ENCODE measurements around the gene SPANXB1. TPM values are rescaled to one million over a fixed set of nuclear protein-coding genes. Genes with fewer than 3 reads are reported as not detected.
"Not testable (repeated sequence)": the region's sequence is repeated elsewhere in the genome, so short reads cannot be mapped to it uniquely, and the experiment has no call there.

Gene SPANXB1
- not detected for polyA plus RNA-seq (ENCODE audit: insufficient read length in 3 of 3)
- long read RNA-seq, donor 1, result 0 reads
- long read RNA-seq, donor 2, result 0 reads
- long read RNA-seq, donor 3, result 0 reads
- long read RNA-seq, donor 4, result 0 reads
- long read RNA-seq, donor 5, result 0 reads
- long read RNA-seq, donor 6, result 0 reads
- long read RNA-seq, donor 7, result 0 reads
- long read RNA-seq, donor 8, result 0 reads
- long read RNA-seq, donor 9, result 0 reads
- long read RNA-seq, donor 10, result 0 reads
- long read RNA-seq, donor 11, result 0 reads
- long read RNA-seq, donor 12, result 0 reads
- long read RNA-seq, donor 13, result 0 reads
- long read RNA-seq, donor 14, result 0 reads
- long read RNA-seq, donor 15, result 0 reads
- long read RNA-seq, donor 16, result 0 reads

- DNase-seq (ENCODE audit: extremely low read depth in 1 of 11, low read depth in 9 of 11, low spot score in 4 of 11), result not testable (repeated sequence)
Measured at GRCh38 chrX:141002568-141002967, at the start of gene SPANXB1. Gene SPANXB1 (plus strand): TSS chrX:141002594. CDS start chrX:141002694, 100 bp downstream.

GRCh38 chrX:140967036-140967435, 35.4 kb upstream of the SPANXB1 start:
- no peak for DNase-seq (ENCODE audit: extremely low read depth in 1 of 11, low read depth in 9 of 11, low spot score in 4 of 11)

GRCh38 chrX:140971099-140971795, 31.1 kb upstream of the SPANXB1 start:
- DNase-seq (ENCODE audit: extremely low read depth in 1 of 11, low read depth in 9 of 11, low spot score in 4 of 11), result no peak

- no peak for DNase-seq (ENCODE audit: extremely low read depth in 1 of 11, low read depth in 9 of 11, low spot score in 4 of 11)
Measured at GRCh38 chrX:140975472-140975871, 26.9 kb upstream of the SPANXB1 start.

- no peak for DNase-seq (ENCODE audit: extremely low read depth in 1 of 11, low read depth in 9 of 11, low spot score in 4 of 11)
Measured at GRCh38 chrX:140980271-140980670, 22.1 kb upstream of the SPANXB1 start.

- no peak for DNase-seq (ENCODE audit: extremely low read depth in 1 of 11, low read depth in 9 of 11, low spot score in 4 of 11)
Measured at GRCh38 chrX:140983730-140984129, 18.7 kb upstream of the SPANXB1 start.

- DNase-seq (ENCODE audit: extremely low read depth in 1 of 11, low read depth in 9 of 11, low spot score in 4 of 11), result not testable (repeated sequence)
Measured at GRCh38 chrX:141005243-141005642, 2.8 kb downstream of the SPANXB1 start.

GRCh38 chrX:141044246-141044645, 41.9 kb downstream of the SPANXB1 start:
- not testable (repeated sequence) for DNase-seq (ENCODE audit: extremely low read depth in 1 of 11, low read depth in 9 of 11, low spot score in 4 of 11)

- not testable (repeated sequence) for DNase-seq (ENCODE audit: extremely low read depth in 1 of 11, low read depth in 9 of 11, low spot score in 4 of 11)
Measured at GRCh38 chrX:141049878-141050277, 47.5 kb downstream of the SPANXB1 start.

GRCh38 chrX:141052098-141052497, 49.7 kb downstream of the SPANXB1 start:
- not testable (repeated sequence) for DNase-seq (ENCODE audit: extremely low read depth in 1 of 11, low read depth in 9 of 11, low spot score in 4 of 11)

Other genes with a start within 250 kb of the SPANXB1 start
- 10 to 100 TPM; 68.4 to 73.4 (median 70.4) TPM for gene LDOC1, start 174.5 kb downstream of the SPANXB1 start, polyA plus RNA-seq (ENCODE audit: insufficient read length in 3 of 3)
- gene SPANXC, start 239.9 kb downstream of the SPANXB1 start, polyA plus RNA-seq (ENCODE audit: insufficient read length in 3 of 3), result not detected